Astrocyte (in vitro differentiated cells and primary cell): ENCODE data around the gene LRRC3. TPM values are rescaled to one million over a fixed set of nuclear protein-coding genes. Genes with fewer than 3 reads are reported as not detected.

Source experiments
- DNase-seq: peaks from one replicate; pipeline ENCODE4 v3.0.0-alpha.2; 2010; ENCODE audit warnings: low read depth
- FAIRE-seq: peaks from 2 replicates; lab custom pipeline; 2011; peaks lifted over from hg19 to GRCh38; lab: Jason Lieb, UNC
- H2AFZ ChIP-seq: 2 replicates; pipeline ENCODE4 v1.6.0; 2012; ENCODE audit warnings: low read depth, low read length, inconsistent platforms
- H3K27ac ChIP-seq: 2 replicates; pipeline ENCODE4 v1.5.1; 2011; ENCODE audit warnings: low read depth, low read length, inconsistent platforms
- H3K27me3 ChIP-seq: 2 replicates; pipeline ENCODE4 v1.6.0; 2011; ENCODE audit warnings: low read length, inconsistent platforms; ENCODE audit not compliant: insufficient read depth
- H3K36me3 ChIP-seq: 2 replicates; pipeline ENCODE4 v1.5.1; 2011; ENCODE audit warnings: low read length, inconsistent platforms; ENCODE audit not compliant: insufficient read depth
- H3K4me1 ChIP-seq: 2 replicates; pipeline ENCODE4 v1.5.1; 2011; ENCODE audit warnings: low read length, inconsistent platforms; ENCODE audit not compliant: insufficient read depth
- H3K4me2 ChIP-seq: 2 replicates; pipeline ENCODE4 v1.6.0; 2012; ENCODE audit warnings: low read length, inconsistent platforms
- H3K4me3 ChIP-seq: 2 replicates; pipeline ENCODE4 v1.5.1; 2011; ENCODE audit warnings: low read depth, mild to moderate bottlenecking, low read length, inconsistent platforms; ENCODE audit not compliant: insufficient read depth
- H3K79me2 ChIP-seq: 2 replicates; pipeline ENCODE4 v1.6.0; 2012; ENCODE audit warnings: mild to moderate bottlenecking, low read length, inconsistent platforms; ENCODE audit not compliant: insufficient read depth
- H3K9ac ChIP-seq: 2 replicates; pipeline ENCODE4 v1.6.0; 2012; ENCODE audit warnings: mild to moderate bottlenecking, low read length, inconsistent platforms
- H3K9me3 ChIP-seq: 2 replicates; pipeline ENCODE4 v1.5.1; 2012; ENCODE audit warnings: low read depth, mild to moderate bottlenecking, low read length, inconsistent platforms; ENCODE audit not compliant: insufficient read depth
- H4K20me1 ChIP-seq: 2 replicates; pipeline ENCODE4 v1.6.0; 2012; ENCODE audit warnings: low read length, inconsistent platforms; ENCODE audit not compliant: insufficient read depth
- H3K27ac Mint-ChIP-seq: one replicate; pipeline ENCODE4 v1.8.0; 2021; ENCODE audit warnings: mild to moderate bottlenecking, mixed read lengths; ENCODE audit not compliant: unreplicated experiment
- H3K27me3 Mint-ChIP-seq: one replicate; pipeline ENCODE4 v1.8.0; 2021; ENCODE audit warnings: low read depth, mixed read lengths; ENCODE audit not compliant: unreplicated experiment
- H3K36me3 Mint-ChIP-seq: one replicate; pipeline ENCODE4 v1.8.0; 2021; ENCODE audit warnings: low read depth, mixed read lengths; ENCODE audit not compliant: unreplicated experiment
- H3K4me1 Mint-ChIP-seq: one replicate; pipeline ENCODE4 v1.8.0; 2021; ENCODE audit warnings: low read depth, mixed read lengths; ENCODE audit not compliant: unreplicated experiment
- H3K4me3 Mint-ChIP-seq: one replicate; pipeline ENCODE4 v1.8.0; 2021; ENCODE audit warnings: mild to moderate bottlenecking, moderate library complexity, mixed read lengths; ENCODE audit not compliant: unreplicated experiment
- H3K9me3 Mint-ChIP-seq: one replicate; pipeline ENCODE4 v1.8.0; 2021; ENCODE audit warnings: mild to moderate bottlenecking, mixed read lengths; ENCODE audit not compliant: unreplicated experiment
- CTCF ChIP-seq: IDR thresholded peaks from 2 replicates; pipeline ENCODE4 v1.5.1; 2011; ENCODE audit warnings: low read depth, mild to moderate bottlenecking, inconsistent platforms, low read length, moderate library complexity; ENCODE audit not compliant: insufficient read depth
- EZH2 ChIP-seq: IDR thresholded peaks from 2 replicates; pipeline ENCODE4 v1.6.1; 2012; ENCODE audit warnings: mild to moderate bottlenecking, low read length, inconsistent platforms; ENCODE audit not compliant: insufficient read depth
- total RNA-seq: library from RNA; stranded (reverse); gene quantifications from 2 replicates; pipeline ENCODE4 v1.2.1, GENCODE V29; 2021

LRRC3 gene
- total RNA-seq, 1 donor from 2014 or later: 5.2 TPM

GRCh38 chr21:44471341-44471740 lies 16.0 kb downstream of the LRRC3 start:
- H3K4me2 ChIP-seq: no peak overlapping the region
- Mint-ChIP-seq H3K36me3 (no peaks in the 10 kb centered on the region), H3K27me3 (peaks cover 10% of the 10 kb centered on the region), H3K27ac (no peak overlapping the region), H3K4me3 (no peak overlapping the region), H3K4me1 (no peaks in the 10 kb centered on the region), H3K9me3 (no peaks in the 10 kb centered on the region)
- FAIRE-seq (no peak), DNase-seq (no peak)
- H3K36me3 ChIP-seq: no peaks in the 10 kb centered on the region
- no peaks in the 10 kb centered on the region for H3K79me2 ChIP-seq
- H3K4me1 ChIP-seq: no peaks in the 10 kb centered on the region
- no peaks in the 10 kb centered on the region for H4K20me1 ChIP-seq
- TF ChIP-seq CTCF (no peak), EZH2 (no peak)
- no peaks in the 10 kb centered on the region for H3K27me3 ChIP-seq
- H2AFZ ChIP-seq: no peak overlapping the region
- no peaks in the 10 kb centered on the region for H3K9me3 ChIP-seq
- H3K9ac ChIP-seq: no peak overlapping the region
- H3K27ac ChIP-seq: no peak overlapping the region
- H3K4me3 ChIP-seq: no peak overlapping the region

GRCh38 chr21:44471996-44472395 lies 16.7 kb downstream of the LRRC3 start:
- H3K27ac Mint-ChIP-seq: no peak overlapping the region
- no peaks in the 10 kb centered on the region for H3K9me3 Mint-ChIP-seq
- Histone ChIP-seq H2AFZ (no peak overlapping the region), H3K9ac (no peak overlapping the region), H3K27me3 (no peaks in the 10 kb centered on the region), H3K4me1 (no peaks in the 10 kb centered on the region), H3K79me2 (no peaks in the 10 kb centered on the region), H3K4me3 (no peak overlapping the region), H3K27ac (no peak overlapping the region), H3K4me2 (no peak overlapping the region), H4K20me1 (no peaks in the 10 kb centered on the region), H3K36me3 (no peaks in the 10 kb centered on the region), H3K9me3 (no peaks in the 10 kb centered on the region)
- peaks cover 7% of the 10 kb centered on the region for H3K27me3 Mint-ChIP-seq
- no peaks in the 10 kb centered on the region for H3K36me3 Mint-ChIP-seq
- H3K4me3 Mint-ChIP-seq: no peak overlapping the region
- DNase-seq: no peak
- no peak for FAIRE-seq
- H3K4me1 Mint-ChIP-seq: no peaks in the 10 kb centered on the region
- no peak for TF ChIP-seq EZH2
- TF ChIP-seq CTCF: no peak

- Mint-ChIP-seq H3K9me3 (no peaks in the 10 kb centered on the region), H3K27ac (no peak overlapping the region), H3K27me3 (peaks cover 3% of the 10 kb centered on the region), H3K4me3 (no peak overlapping the region), H3K4me1 (no peaks in the 10 kb centered on the region), H3K36me3 (no peaks in the 10 kb centered on the region)
- no peak for DNase-seq
- H4K20me1 ChIP-seq: no peaks in the 10 kb centered on the region
- no peaks in the 10 kb centered on the region for H3K4me1 ChIP-seq
- no peak for FAIRE-seq
- H2AFZ ChIP-seq: no peak overlapping the region
- no peak overlapping the region for H3K9ac ChIP-seq
- H3K27me3 ChIP-seq: no peaks in the 10 kb centered on the region
- H3K4me2 ChIP-seq: no peak overlapping the region
- H3K9me3 ChIP-seq: no peaks in the 10 kb centered on the region
- no peak overlapping the region for H3K27ac ChIP-seq
- H3K4me3 ChIP-seq: no peak overlapping the region
- no peaks in the 10 kb centered on the region for H3K79me2 ChIP-seq
- no peaks in the 10 kb centered on the region for H3K36me3 ChIP-seq
- TF ChIP-seq CTCF (no peak), EZH2 (no peak)
Measured at GRCh38 chr21:44473915-44474555, 18.7 kb downstream of the LRRC3 start.
